ENCODE data around the gene NUDT13. TPM values are rescaled to one million over a fixed set of nuclear protein-coding genes. Genes with fewer than 3 reads are reported as not detected.
"Not testable (repeated sequence)": the region's sequence is repeated elsewhere in the genome, so short reads cannot be mapped to it uniquely, and the experiment has no call there.

Gene NUDT13
- total RNA-seq, 2 experiments from 2014 or later, result 1.6 to 1.7 TPM

DNA sequence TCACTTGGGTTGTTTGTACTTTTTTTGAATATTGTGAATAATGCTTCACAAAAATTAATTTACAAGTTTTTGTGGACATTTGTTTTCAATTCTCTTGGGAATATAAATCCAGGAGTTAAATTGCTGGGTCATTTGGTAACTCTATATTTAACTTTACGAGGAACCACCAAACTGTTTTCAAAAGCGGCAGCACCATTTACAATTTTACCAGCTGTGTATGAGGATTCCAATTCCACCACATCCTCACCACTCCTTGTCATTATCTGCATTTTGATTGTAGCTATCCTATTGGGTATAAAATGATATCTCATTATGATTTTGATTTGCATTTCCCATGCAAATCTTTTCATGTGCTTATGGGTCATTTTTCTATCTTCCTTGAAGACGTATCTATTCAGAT, 4.0 kb upstream of the NUDT13 start:
- no peak for ATAC-seq
- CTCF ChIA-PET, result no interaction called here
- Mint-ChIP-seq H3K4me1 (ENCODE audit: low read depth) (peaks cover 13% of the 10 kb centered on the region), H3K4me3 (no peak overlapping the region), H3K27ac (no peak overlapping the region), H3K36me3 (ENCODE audit: low read depth) (peaks cover 33% of the 10 kb centered on the region), H3K27me3 (ENCODE audit: low read depth) (no peaks in the 10 kb centered on the region), H3K9me3 (ENCODE audit: insufficient read depth) (peaks cover 3% of the 10 kb centered on the region)
- no peak for DNase-seq
- POLR2A ChIA-PET, result no interaction called here

DNA sequence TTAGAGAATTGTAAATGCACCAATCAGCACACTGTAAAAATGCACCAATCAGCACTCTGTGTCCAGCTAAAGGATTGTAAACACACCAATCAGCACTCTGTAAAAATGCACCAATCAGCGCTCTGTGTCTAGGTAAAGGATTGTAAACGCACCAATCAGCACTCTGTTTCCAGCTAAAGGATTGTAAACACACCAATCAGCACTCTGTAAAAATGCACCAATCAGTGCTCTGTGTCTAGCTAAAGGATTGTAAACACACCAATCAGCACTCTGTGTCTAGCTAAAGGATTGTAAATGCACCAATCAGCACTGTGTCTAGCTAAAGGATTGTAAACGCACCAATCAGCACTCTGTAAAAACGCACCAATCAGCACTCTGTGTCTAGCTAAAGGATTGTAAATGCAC, 1.0 kb upstream of the NUDT13 start:
- H3K4me3 Mint-ChIP-seq; H3K27ac Mint-ChIP-seq; DNase-seq; H3K9me3 Mint-ChIP-seq (ENCODE audit: insufficient read depth); H3K27me3 Mint-ChIP-seq (ENCODE audit: low read depth); ATAC-seq: not testable (repeated sequence)
- Mint-ChIP-seq H3K36me3 (ENCODE audit: low read depth) (peaks cover 31% of the 10 kb centered on the region), H3K4me1 (ENCODE audit: low read depth) (peaks cover 15% of the 10 kb centered on the region)
- CTCF ChIA-PET, result interaction anchor here (0.7 to 3.2 kb wide), 3 partner anchors 10 to 420 kb away, joined by 4 to 36 read pairs (median 14); partner anchors contain the start of gene P4HA1
- POLR2A ChIA-PET, result interaction anchor here (2.2 kb wide), 1 partner anchor 12 kb away, joined by 9 read pairs; the partner anchor contains the start of gene P4HA1

DNA sequence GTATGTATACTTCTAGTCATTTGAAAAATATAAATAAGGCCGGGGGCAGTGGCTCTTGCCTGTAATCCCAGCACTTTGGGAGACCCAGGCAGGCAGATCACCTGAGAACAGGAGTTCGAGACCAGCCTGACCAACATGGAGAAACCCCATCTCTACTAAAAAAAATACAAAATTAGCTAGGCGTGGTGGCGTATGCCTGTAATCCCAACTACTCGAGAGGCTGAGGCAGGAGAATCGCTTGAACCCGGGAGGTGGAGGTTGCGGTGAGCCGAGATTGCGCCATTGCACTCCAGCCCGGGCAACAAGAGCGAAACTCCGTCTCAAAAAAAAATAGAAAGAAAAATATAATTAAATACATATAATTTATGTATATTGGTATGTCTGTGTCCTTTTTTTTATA, 1.8 kb downstream of the NUDT13 start:
- not testable (repeated sequence) for H3K27me3 Mint-ChIP-seq (ENCODE audit: low read depth); H3K9me3 Mint-ChIP-seq (ENCODE audit: insufficient read depth); DNase-seq; ATAC-seq; H3K27ac Mint-ChIP-seq; H3K4me3 Mint-ChIP-seq
- Mint-ChIP-seq H3K36me3 (ENCODE audit: low read depth) (peaks cover 27% of the 10 kb centered on the region), H3K4me1 (ENCODE audit: low read depth) (peaks cover 15% of the 10 kb centered on the region)
- ChIA-PET CTCF (interaction anchor here (3.2 kb wide), 1 partner anchor 16 kb away, joined by 36 read pairs; the partner anchor contains the start of gene P4HA1), POLR2A (interaction anchor here (0.6 kb wide), 1 partner anchor 13 kb away, joined by 4 read pairs; no protein-coding TSS in a partner anchor)

DNA sequence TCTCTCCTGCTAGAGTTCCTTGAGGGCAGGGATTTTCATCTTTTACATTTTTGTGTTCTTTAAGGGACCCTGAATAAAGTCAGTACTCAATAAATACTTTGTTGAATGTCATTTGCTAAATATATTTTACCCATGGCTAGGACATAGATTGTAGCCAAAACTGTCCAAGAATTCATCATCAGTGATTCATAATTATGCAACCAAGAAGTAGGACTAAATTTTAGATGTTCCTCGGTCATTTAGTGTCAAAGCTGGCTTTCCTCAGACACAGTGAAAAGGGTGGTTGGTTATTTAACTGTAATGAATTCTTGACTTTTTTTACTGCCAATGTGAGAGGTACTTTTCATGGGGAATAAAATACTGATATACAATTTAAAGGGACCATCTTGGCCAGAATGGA, 3.3 kb downstream of the NUDT13 start:
- no peak overlapping the region for H3K27ac Mint-ChIP-seq
- H3K9me3 Mint-ChIP-seq (ENCODE audit: insufficient read depth), result peaks cover 3% of the 10 kb centered on the region
- DNase-seq (no peak), ATAC-seq (no peak)
- H3K27me3 Mint-ChIP-seq (ENCODE audit: low read depth), result no peaks in the 10 kb centered on the region
- POLR2A ChIA-PET, result interaction anchor here (1.2 kb wide), 1 partner anchor 16 kb away, joined by 4 read pairs; the partner anchor contains the start of gene P4HA1
- H3K36me3 Mint-ChIP-seq (ENCODE audit: low read depth), result peaks cover 25% of the 10 kb centered on the region
- peaks cover 15% of the 10 kb centered on the region for H3K4me1 Mint-ChIP-seq (ENCODE audit: low read depth)
- CTCF ChIA-PET, result interaction anchor here (1.0 kb wide), 1 partner anchor 17 kb away, joined by 6 read pairs; the partner anchor contains the start of gene P4HA1
- no peak overlapping the region for H3K4me3 Mint-ChIP-seq

DNA sequence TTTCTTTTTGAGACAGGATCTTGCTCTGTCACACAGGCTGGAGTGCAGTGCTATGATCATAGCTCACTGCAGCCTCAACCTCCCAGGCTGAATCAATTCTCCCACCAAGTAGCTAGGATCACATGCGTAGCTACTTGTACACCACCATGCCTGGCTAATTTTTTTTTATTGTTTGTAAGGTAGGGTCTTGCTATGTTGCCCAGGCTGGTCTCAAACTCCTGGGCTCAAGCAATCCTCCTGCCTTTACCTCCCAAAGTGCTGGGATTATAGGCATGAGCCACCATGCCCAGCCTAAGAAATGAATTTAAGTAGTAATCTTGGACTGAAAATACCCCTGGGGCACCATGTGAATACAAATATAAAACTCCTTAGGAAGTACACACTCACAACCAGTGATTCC, 5.8 kb downstream of the NUDT13 start:
- CTCF ChIA-PET, result interaction anchor here (0.7 kb wide), 1 partner anchor 59 kb away, joined by 5 read pairs; no protein-coding TSS in a partner anchor
- Mint-ChIP-seq H3K4me3 (no peak overlapping the region), H3K27ac (no peak overlapping the region), H3K36me3 (ENCODE audit: low read depth) (peaks cover 7% of the 10 kb centered on the region), H3K4me1 (ENCODE audit: low read depth) (peaks cover 4% of the 10 kb centered on the region), H3K9me3 (ENCODE audit: insufficient read depth) (no peaks in the 10 kb centered on the region), H3K27me3 (ENCODE audit: low read depth) (no peaks in the 10 kb centered on the region)
- no peak for ATAC-seq
- DNase-seq, result no peak
- POLR2A ChIA-PET, result no interaction called here

DNA sequence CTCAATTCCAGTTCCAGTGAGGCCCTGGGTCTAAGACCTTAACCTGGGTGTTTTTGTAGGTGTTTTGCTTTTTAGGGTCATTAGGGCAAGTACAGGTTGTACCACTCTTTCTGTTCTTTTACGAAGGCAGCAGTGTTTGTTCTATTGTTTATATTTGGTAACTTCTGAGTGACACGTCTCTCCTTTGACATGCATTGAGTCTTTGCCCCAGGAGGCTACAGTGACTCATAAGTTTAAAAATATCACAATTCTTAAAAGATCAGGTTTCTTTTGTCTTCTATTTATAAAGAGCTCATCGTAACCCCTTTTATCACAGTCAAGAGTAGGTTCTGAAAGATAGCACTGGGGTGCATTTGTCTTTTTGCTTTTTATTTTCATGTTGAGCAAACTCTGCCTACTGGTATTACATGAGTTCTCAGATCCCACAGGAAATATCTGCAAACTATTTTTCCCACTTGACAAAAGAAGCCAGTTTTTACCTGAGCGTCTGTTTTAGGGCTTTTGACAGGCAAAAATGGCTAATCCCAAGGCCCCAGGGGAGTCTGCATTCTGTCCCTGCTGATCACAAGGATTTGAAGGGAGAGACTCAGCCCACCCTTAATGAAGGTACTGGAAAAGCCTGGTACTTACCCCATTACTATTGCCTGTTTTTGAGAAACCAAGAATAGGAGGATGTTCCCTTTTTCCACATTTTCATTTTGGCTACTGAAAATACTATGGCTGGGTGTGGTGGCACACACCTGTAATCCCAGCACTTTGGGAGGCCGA, 7.9 kb downstream of the NUDT13 start:
- ATAC-seq (no peak), DNase-seq (no peak)
- Mint-ChIP-seq H3K9me3 (ENCODE audit: insufficient read depth) (no peaks in the 10 kb centered on the region), H3K27me3 (ENCODE audit: low read depth) (no peaks in the 10 kb centered on the region), H3K27ac (no peak overlapping the region), H3K4me1 (ENCODE audit: low read depth) (no peaks in the 10 kb centered on the region), H3K4me3 (no peak overlapping the region), H3K36me3 (ENCODE audit: low read depth) (peaks cover 4% of the 10 kb centered on the region)
- ChIA-PET POLR2A (no interaction called here), CTCF (interaction anchor here (1.0 kb wide), 2 partner anchors 19 to 23 kb away, joined by 3 read pairs; no protein-coding TSS in a partner anchor)

DNA sequence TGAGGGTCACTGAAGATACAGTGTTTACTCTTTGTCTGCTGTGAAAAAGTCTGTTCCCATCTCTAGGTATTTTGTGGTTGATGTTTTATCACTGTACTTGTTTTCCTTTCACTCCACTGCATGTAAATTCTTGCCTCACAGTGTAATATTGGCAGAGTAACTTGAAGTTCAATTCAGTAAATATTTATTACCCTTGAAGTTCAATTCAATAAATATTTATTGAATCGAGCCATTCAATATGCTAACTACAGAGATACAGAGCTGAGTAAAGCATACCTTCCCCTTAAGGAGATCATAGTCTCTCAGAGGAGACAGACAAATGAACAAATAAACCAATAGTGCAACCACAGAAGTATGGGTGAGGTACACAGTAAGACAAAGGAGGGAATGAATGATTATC, 9.2 kb downstream of the NUDT13 start:
- H3K4me3 Mint-ChIP-seq, result no peak overlapping the region
- ChIA-PET CTCF (no interaction called here), POLR2A (no interaction called here)
- DNase-seq (no peak), ATAC-seq (no peak)
- no peak overlapping the region for H3K27ac Mint-ChIP-seq
- H3K27me3 Mint-ChIP-seq (ENCODE audit: low read depth), result no peaks in the 10 kb centered on the region
- H3K9me3 Mint-ChIP-seq (ENCODE audit: insufficient read depth), result no peaks in the 10 kb centered on the region
- H3K36me3 Mint-ChIP-seq (ENCODE audit: low read depth), result peaks cover 6% of the 10 kb centered on the region
- no peaks in the 10 kb centered on the region for H3K4me1 Mint-ChIP-seq (ENCODE audit: low read depth)

DNA sequence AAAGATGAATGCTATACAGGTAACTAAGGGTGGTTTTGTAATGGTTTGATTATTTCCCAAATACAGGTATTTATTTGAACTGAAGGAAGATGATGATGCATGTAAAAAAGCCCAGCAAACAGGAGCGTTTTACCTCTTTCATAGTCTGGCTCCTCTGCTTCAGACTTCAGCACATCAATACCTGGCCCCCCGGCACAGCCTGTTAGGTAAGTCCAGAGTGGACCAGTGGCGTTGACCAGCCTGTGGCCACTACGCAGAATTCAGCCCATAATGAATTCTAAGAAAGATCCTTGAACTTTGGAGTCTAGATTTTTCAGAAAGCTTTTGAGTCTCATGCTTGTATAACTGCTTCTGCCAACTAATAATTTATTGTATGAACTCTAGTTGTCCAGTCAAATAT, 9.7 kb downstream of the NUDT13 start:
- ChIA-PET CTCF (no interaction called here), POLR2A (no interaction called here)
- no peak overlapping the region for H3K4me3 Mint-ChIP-seq
- H3K27ac Mint-ChIP-seq, result no peak overlapping the region
- DNase-seq (no peak), ATAC-seq (no peak)
- H3K4me1 Mint-ChIP-seq (ENCODE audit: low read depth), result no peaks in the 10 kb centered on the region
- H3K36me3 Mint-ChIP-seq (ENCODE audit: low read depth), result peaks cover 6% of the 10 kb centered on the region
- no peaks in the 10 kb centered on the region for H3K9me3 Mint-ChIP-seq (ENCODE audit: insufficient read depth)
- H3K27me3 Mint-ChIP-seq (ENCODE audit: low read depth), result no peaks in the 10 kb centered on the region

DNA sequence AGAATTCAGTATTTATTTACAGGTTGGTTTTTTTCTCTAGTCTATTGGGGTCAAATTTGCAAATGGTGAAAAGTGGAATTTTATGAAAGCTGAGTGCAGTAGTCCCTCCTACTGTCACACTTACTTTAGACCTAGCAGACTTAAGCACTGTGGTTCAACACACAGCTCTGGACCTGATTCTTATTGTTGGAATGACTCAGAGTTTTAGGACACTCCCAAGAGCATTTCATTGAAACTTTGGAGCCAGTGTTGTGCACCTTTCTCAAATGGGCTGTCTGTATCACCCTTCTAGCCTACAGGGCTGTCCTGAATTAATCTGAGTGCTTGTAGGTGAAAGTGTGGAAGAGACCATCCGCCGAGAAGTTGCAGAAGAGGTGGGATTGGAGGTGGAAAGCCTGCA, 16.1 kb downstream of the NUDT13 start:
- Mint-ChIP-seq H3K4me3 (no peak overlapping the region), H3K4me1 (ENCODE audit: low read depth) (no peaks in the 10 kb centered on the region), H3K27ac (no peak overlapping the region), H3K36me3 (ENCODE audit: low read depth) (peaks cover 24% of the 10 kb centered on the region), H3K27me3 (ENCODE audit: low read depth) (no peaks in the 10 kb centered on the region), H3K9me3 (ENCODE audit: insufficient read depth) (no peaks in the 10 kb centered on the region)
- DNase-seq (no peak), ATAC-seq (no peak)
- ChIA-PET POLR2A (no interaction called here), CTCF (no interaction called here)

DNA sequence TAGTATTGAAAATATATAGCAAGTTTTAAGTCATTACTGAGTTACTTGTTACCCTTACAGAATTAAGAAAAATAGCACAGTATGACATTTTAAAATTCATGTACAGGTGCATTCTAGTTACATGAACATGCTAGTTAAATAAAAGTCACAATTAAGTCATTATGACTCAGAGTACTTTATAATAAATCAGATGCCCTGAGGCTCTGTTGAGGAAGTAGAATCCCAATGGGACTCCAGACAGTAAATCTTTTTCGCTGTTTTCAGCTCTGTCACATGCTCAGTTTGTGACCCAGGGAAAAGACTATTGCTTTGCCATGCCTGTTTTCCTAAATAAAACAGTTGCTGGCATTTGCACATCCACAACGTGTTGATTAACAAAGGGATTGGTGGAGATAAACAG, 21.0 kb downstream of the NUDT13 start:
- Mint-ChIP-seq H3K27me3 (ENCODE audit: low read depth) (no peaks in the 10 kb centered on the region), H3K36me3 (ENCODE audit: low read depth) (peaks cover 48% of the 10 kb centered on the region), H3K4me1 (ENCODE audit: low read depth) (no peaks in the 10 kb centered on the region), H3K27ac (no peak overlapping the region), H3K9me3 (ENCODE audit: insufficient read depth) (no peaks in the 10 kb centered on the region), H3K4me3 (no peak overlapping the region)
- POLR2A ChIA-PET, result no interaction called here
- no peak for DNase-seq
- no peak for ATAC-seq
- CTCF ChIA-PET, result no interaction called here

DNA sequence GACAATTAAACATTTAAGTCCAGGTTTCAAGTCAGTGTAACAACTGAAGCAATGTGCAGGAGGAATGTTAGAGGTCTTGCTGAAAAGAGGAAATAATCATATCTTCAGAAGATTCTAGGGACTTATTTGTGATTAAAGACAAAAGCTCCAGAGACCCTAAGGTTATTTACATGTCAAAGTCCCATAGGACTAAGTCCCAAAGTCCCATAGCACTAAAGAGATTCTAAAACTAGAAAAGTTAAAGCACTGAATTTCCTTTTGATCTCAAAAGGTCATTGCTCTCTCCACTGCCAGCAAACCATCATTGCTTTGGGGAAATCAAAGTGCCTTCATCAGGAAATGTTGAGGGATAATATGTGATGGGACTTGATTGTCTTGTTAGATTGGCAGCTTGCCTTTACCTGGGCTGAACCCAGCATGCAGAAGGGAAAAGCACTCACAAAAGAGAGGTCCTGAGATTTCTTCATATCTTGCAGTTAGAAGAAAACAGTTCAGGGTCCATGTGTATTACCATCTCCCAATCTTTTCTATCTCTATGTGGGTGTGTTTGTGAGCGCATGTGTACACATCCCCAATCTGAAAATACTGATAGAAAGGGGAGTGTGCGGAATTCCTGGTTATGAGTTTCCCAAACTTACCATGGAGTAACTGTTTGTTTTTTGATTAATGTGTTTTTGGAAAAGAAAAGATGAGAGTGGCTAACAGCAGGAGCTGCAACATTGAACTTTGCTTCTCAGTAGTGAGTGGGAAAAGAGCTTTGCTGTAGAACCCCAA, 21.8 kb downstream of the NUDT13 start:
- H3K36me3 Mint-ChIP-seq (ENCODE audit: low read depth), result peaks cover 49% of the 10 kb centered on the region
- ChIA-PET CTCF (interaction anchor here (1.0 kb wide), 1 partner anchor 27 kb away, joined by 4 read pairs; no protein-coding TSS in a partner anchor), POLR2A (interaction anchor here (1.5 kb wide), 1 partner anchor 37 kb away, joined by 3 read pairs; no protein-coding TSS in a partner anchor)
- DNase-seq (no peak), ATAC-seq (no peak)
- H3K27ac Mint-ChIP-seq, result no peak overlapping the region
- H3K9me3 Mint-ChIP-seq (ENCODE audit: insufficient read depth), result no peaks in the 10 kb centered on the region
- no peaks in the 10 kb centered on the region for H3K4me1 Mint-ChIP-seq (ENCODE audit: low read depth)
- no peak overlapping the region for H3K4me3 Mint-ChIP-seq
- H3K27me3 Mint-ChIP-seq (ENCODE audit: low read depth), result no peaks in the 10 kb centered on the region

DNA sequence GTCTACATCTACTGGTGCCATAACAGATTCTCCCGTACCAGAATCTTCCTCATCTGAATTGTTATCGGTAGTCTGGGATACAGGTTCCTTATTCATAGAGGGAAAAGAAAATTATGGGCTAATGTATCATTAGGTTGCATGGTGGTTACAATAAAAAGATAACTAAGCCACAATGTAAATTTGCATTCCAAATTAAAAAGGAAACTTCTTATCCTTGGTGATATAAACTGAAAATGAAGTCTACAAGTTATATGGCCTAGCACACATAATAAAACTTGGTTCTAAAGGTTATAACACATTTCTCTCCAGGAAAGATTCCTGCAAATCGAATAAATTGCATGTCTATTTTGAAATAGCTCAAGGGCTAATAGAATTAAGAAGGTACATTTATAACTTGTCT, 24.5 kb downstream of the NUDT13 start:
- Mint-ChIP-seq H3K4me1 (ENCODE audit: low read depth) (no peaks in the 10 kb centered on the region), H3K36me3 (ENCODE audit: low read depth) (peaks cover 51% of the 10 kb centered on the region), H3K4me3 (no peak overlapping the region), H3K27me3 (ENCODE audit: low read depth) (no peaks in the 10 kb centered on the region), H3K27ac (no peak overlapping the region), H3K9me3 (ENCODE audit: insufficient read depth) (no peaks in the 10 kb centered on the region)
- no peak for DNase-seq
- ChIA-PET POLR2A (interaction anchor here (0.9 kb wide), 1 partner anchor 39 kb away, joined by 7 read pairs; no protein-coding TSS in a partner anchor), CTCF (interaction anchor here (1.2 to 3.0 kb wide), 2 partner anchors 24 to 38 kb away, joined by 6 to 17 read pairs; partner anchors contain the start of gene P4HA1)
- no peak for ATAC-seq
